B cell (primary cell): ENCODE results near the gene N4BP2L1. TPM values are rescaled to one million over a fixed set of nuclear protein-coding genes. Genes with fewer than 3 reads are reported as not detected.

Source experiments
- ATAC-seq: fragments of 200-7000 bp; cut with Tn5 transposase; one replicate; pipeline ENCODE4 v1.10.0; 2021; ENCODE audit warnings: low read depth, mild to moderate bottlenecking, moderate number of reproducible peaks, moderate library complexity
- CTCF ChIA-PET: fragments of 350-600 bp; sonication (Branson Sonifier 250); formaldehyde crosslinking; loops from one replicate; lab custom pipeline; 2021; ENCODE audit warnings: antibody characterized with exemption, inconsistent platforms; lab: Charles Lee
- POLR2A ChIA-PET: fragments of 350-600 bp; sonication (Branson Sonifier 250); formaldehyde crosslinking; loops from one replicate; lab custom pipeline; 2021; ENCODE audit warnings: antibody characterized with exemption; lab: Charles Lee
- DNase-seq: peaks from one replicate; pipeline ENCODE4 v3.0.0; 2013
- H2AFZ ChIP-seq: 2 replicates; pipeline ENCODE4 v1.6.1; 2012; ENCODE audit warnings: mild to moderate bottlenecking, low read depth, low read length; ENCODE audit not compliant: insufficient read depth, poor library complexity, severe bottlenecking
- H3K27ac ChIP-seq, 2 donors: 1 replicate in 1 of 2; 2 replicates in 1 of 2; pipeline ENCODE4 v1.5.1; 2012 to 2013; ENCODE audit warnings: low read length in 2 of 2, mild to moderate bottlenecking in 2 of 2, moderate library complexity in 1 of 2
- H3K27me3 ChIP-seq, 4 experiments: fragments of 200-600 bp in 1 of 4; sonication (generic) in 1 of 4; replicated peaks in 1 of 4; 1 replicate in 2 of 4; 2 replicates in 2 of 4; pipeline versions ENCODE4 v1.6.1 to v1.7.0; 2013 to 2016; ENCODE audit warnings: low read length in 3 of 4, mild to moderate bottlenecking in 2 of 4, mixed read lengths in 1 of 4, moderate library complexity in 1 of 4; ENCODE audit not compliant: insufficient read depth in 4 of 4, control insufficient read depth in 3 of 4; ENCODE audit errors: control extremely low read depth in 1 of 4
- H3K36me3 ChIP-seq, 2 experiments: replicated peaks in 1 of 2; 1 replicate in 1 of 2; 2 replicates in 1 of 2; pipeline versions ENCODE4 v1.6.1 to v1.7.1; 2013; ENCODE audit warnings: low read length in 1 of 2; ENCODE audit not compliant: insufficient read depth in 2 of 2, control insufficient read depth in 1 of 2; ENCODE audit errors: control extremely low read depth in 1 of 2, extremely low read depth in 1 of 2
- H3K4me1 ChIP-seq, 2 donors: fragments of 200-600 bp in 1 of 2; sonication (generic) in 1 of 2; 1 replicate in 1 of 2; 2 replicates in 1 of 2; pipeline versions ENCODE4 v1.5.1 to v1.6.1; 2013 to 2017; ENCODE audit warnings: low read length in 2 of 2; ENCODE audit not compliant: control insufficient read depth in 2 of 2, insufficient read depth in 2 of 2
- H3K4me2 ChIP-seq: replicated peaks from 2 replicates; pipeline ENCODE3; 2012; ENCODE audit warnings: mild to moderate bottlenecking, low read depth, low read length; ENCODE audit not compliant: poor library complexity, severe bottlenecking
- H3K4me3 ChIP-seq, 5 experiments: fragments of 200-600 bp in 1 of 5; sonication (generic) in 1 of 5; 1 replicate in 3 of 5; 2 replicates in 2 of 5; pipeline versions ENCODE4 v1.5.1 to v1.7.0; 2011 to 2016; ENCODE audit warnings: low read length in 4 of 5, mild to moderate bottlenecking in 4 of 5, low read depth in 2 of 5, control low read depth in 1 of 5, moderate library complexity in 1 of 5; ENCODE audit not compliant: insufficient read depth in 1 of 5; ENCODE audit errors: control extremely low read depth in 1 of 5, extremely low read depth in 1 of 5
- H3K79me2 ChIP-seq: fragments of 200-600 bp; sonication (generic); one replicate; pipeline ENCODE4 v1.6.0; 2016; ENCODE audit warnings: low read length; ENCODE audit not compliant: control insufficient read depth, insufficient read depth
- H3K9ac ChIP-seq: fragments of 200-600 bp; sonication (generic); 2 replicates; pipeline ENCODE4 v1.6.1; 2017; ENCODE audit warnings: mild to moderate bottlenecking, low read length, moderate library complexity
- H3K9me3 ChIP-seq, 3 donors: one replicate each; pipeline versions ENCODE4 v1.6.1 to v1.7.1; 2013; ENCODE audit warnings: low read length in 2 of 3; ENCODE audit not compliant: control insufficient read depth in 2 of 3, insufficient read depth in 1 of 3; ENCODE audit errors: control extremely low read depth in 1 of 3
- H4K20me1 ChIP-seq: 2 replicates; pipeline ENCODE4 v1.6.0; 2012; ENCODE audit warnings: mild to moderate bottlenecking, low read length; ENCODE audit not compliant: insufficient read depth, control insufficient read depth, poor library complexity, severe bottlenecking
- H3K27ac Mint-ChIP-seq: one replicate; pipeline ENCODE4 v1.8.0; 2021; ENCODE audit warnings: mixed read lengths
- H3K27me3 Mint-ChIP-seq: one replicate; pipeline ENCODE4 v1.8.0; 2021; ENCODE audit warnings: mixed read lengths
- H3K4me1 Mint-ChIP-seq: one replicate; pipeline ENCODE4 v1.8.0; 2021; ENCODE audit warnings: mixed read lengths
- H3K4me3 Mint-ChIP-seq: one replicate; pipeline ENCODE4 v1.8.0; 2021; ENCODE audit warnings: mixed read lengths
- H3K9me3 Mint-ChIP-seq: one replicate; pipeline ENCODE4 v1.8.0; 2022; ENCODE audit warnings: mixed read lengths; ENCODE audit not compliant: insufficient read depth
- CTCF ChIP-seq: fragments of 200-600 bp; IDR thresholded peaks from one replicate; pipeline ENCODE4 v1.8.0; 2022; ENCODE audit warnings: antibody characterized with exemption, mild to moderate bottlenecking
- EZH2 ChIP-seq: IDR thresholded peaks from 2 replicates; pipeline ENCODE4 v1.6.1; 2012; ENCODE audit warnings: borderline replicate concordance, low read depth, mild to moderate bottlenecking, moderate library complexity, low read length; ENCODE audit not compliant: insufficient read depth, poor library complexity, severe bottlenecking
- WGBS: methylation state at CpG from one replicate; pipeline ENCODE4 v1.1.5; 2013; ENCODE audit warnings: missing lambda C conversion rate; ENCODE audit not compliant: insufficient coverage; 5-methylcytosine and 5-hydroxymethylcytosine counted together
- intact Hi-C: fragments of 100-400 bp; cut with micrococcal nuclease; formaldehyde crosslinking; loops from one replicate; pipeline ENCODE4 v1.10.0; 2022
- polyA plus RNA-seq: library from polyadenylated mRNA; depleted of rRNA; stranded (reverse); fragments of >200 nt; gene quantifications from 2 replicates; pipeline ENCODE4 v1.2.3, GENCODE V29; 2012
- total RNA-seq, 2 donors: library from RNA; stranded (reverse); fragments of 120-200 nt in 1 of 2; gene quantifications; 1 replicate in 1 of 2; 2 replicates in 1 of 2; pipeline versions ENCODE4 v1.2.3 to v1.2.4, GENCODE V29; 2013 to 2022

Gene N4BP2L1
- total and polyA plus RNA-seq, 2 donors (not counting 1 experiment from before 2014, with no cell fraction given) = 50.9 to 52.8 TPM

GRCh38 chr13:32430018-32430747 lies 2.3 kb upstream of the N4BP2L1 start:
- intact Hi-C loops = no loop called here
- no peaks in the 10 kb centered on the region for H3K36me3 ChIP-seq
- H3K27me3 Mint-ChIP-seq = no peaks in the 10 kb centered on the region

More at GRCh38 chr13:32430018-32430747, 2.3 kb upstream of the N4BP2L1 start:
- Histone ChIP-seq H3K9ac (no peak overlapping the region), H3K4me2 (no peak overlapping the region), H4K20me1 (peaks cover 6% of the 10 kb centered on the region), H3K27ac (peak overlapping the region in 1 of 2 donors; percentile 23), H3K27me3 (no peaks in the 10 kb centered on the region), H3K4me3 (no peak overlapping the region), H3K9me3 (no peaks in the 10 kb centered on the region), H3K79me2 (peaks cover 25% of the 10 kb centered on the region), H2AFZ (peak overlapping the region; percentile 22), H3K4me1 (peaks cover 27 to 37% of the 10 kb centered on the region in 2 donors)
- POLR2A ChIA-PET = no interaction called here
- Mint-ChIP-seq H3K9me3 (no peaks in the 10 kb centered on the region), H3K4me1 (peaks cover 34% of the 10 kb centered on the region), H3K27ac (peak overlapping the region; percentile 84), H3K4me3 (peak overlapping the region; percentile 26)
- no peak for DNase-seq
- TF ChIP-seq CTCF (no peak), EZH2 (no peak)
- 33% methylated on average over 2 of the region's 6 CpGs for WGBS
- no peak for ATAC-seq
- CTCF ChIA-PET = interaction anchor here (1.1 to 3.9 kb wide), 4 partner anchors 13 to 151 kb away, joined by 3 to 12 read pairs (median 7); no protein-coding TSS in a partner anchor
